D721Med (cell line): ENCODE results near the gene SYT12.

Experiments used
- DNase-seq: peaks from one replicate; pipeline ENCODE4 v3.0.0; 2011; ENCODE audit warnings: low spot score; ENCODE audit not compliant: insufficient read length
- FAIRE-seq: peaks from 2 replicates; lab custom pipeline; 2011; peaks lifted over from hg19 to GRCh38; lab: Jason Lieb, UNC
- CTCF ChIP-seq: IDR thresholded peaks from 2 replicates; pipeline ENCODE4 v1.5.1; 2012; ENCODE audit warnings: mild to moderate bottlenecking, control low read depth; ENCODE audit not compliant: insufficient read depth; ENCODE audit errors: missing control alignments

The SYT12 gene

GRCh38 chr11:67056267-67057204 is 33.6 kb downstream of the SYT12 start, which contains the start of gene RHOD:
TSS of gene RHOD (plus strand) at chr11:67056847. CDS start at chr11:67056903, 56 bp downstream.
- TF ChIP-seq CTCF, result no peak
- DNase-seq, result no peak
- FAIRE-seq, result no peak

- no peak for TF ChIP-seq CTCF
- FAIRE-seq (no peak), DNase-seq (no peak)
Measured at GRCh38 chr11:67057205-67057672, 34.3 kb downstream of the SYT12 start.

- FAIRE-seq, result no peak
- no peak for TF ChIP-seq CTCF
- DNase-seq, result no peak
Measured at GRCh38 chr11:67058506-67058905, 35.6 kb downstream of the SYT12 start.

GRCh38 chr11:67059671-67060070 is 36.7 kb downstream of the SYT12 start:
- DNase-seq (no peak), FAIRE-seq (no peak)
- TF ChIP-seq CTCF, result no peak

- no peak for TF ChIP-seq CTCF
- DNase-seq (no peak), FAIRE-seq (no peak)
Measured at GRCh38 chr11:67060111-67060522, 37.2 kb downstream of the SYT12 start.

GRCh38 chr11:67062526-67063373 is 39.8 kb downstream of the SYT12 start:
- FAIRE-seq (no peak), DNase-seq (no peak)

More at GRCh38 chr11:67062526-67063373, 39.8 kb downstream of the SYT12 start:
- TF ChIP-seq CTCF, result no peak
